HepG2 (cell line): Measurements from ENCODE around the gene MCM3. TPM values are rescaled to one million over a fixed set of nuclear protein-coding genes. Genes with fewer than 3 reads are reported as not detected.

Experiments used
- AGO1 ChIP-seq: fragments of 200-400 bp; formaldehyde crosslinking; IDR thresholded peaks from 2 replicates; pipeline ENCODE4 v1.6.1; 2017; ENCODE audit warnings: mild to moderate bottlenecking, low read depth, low read length, moderate library complexity; ENCODE audit not compliant: poor library complexity, severe bottlenecking
- BCL6 ChIP-seq: IDR thresholded peaks from 2 replicates; pipeline ENCODE4 v1.6.1; 2016; ENCODE audit warnings: missing genetic modification reagents, missing compliant biosample characterization
- IKZF4 ChIP-seq: sonication (generic); formaldehyde crosslinking; IDR thresholded peaks from 2 replicates; pipeline ENCODE4 v1.5.1; 2020; ENCODE audit warnings: borderline replicate concordance, mild to moderate bottlenecking, low read depth, missing genetic modification reagents; ENCODE audit errors: not compliant biosample characterization
- KLF15 ChIP-seq: sonication (generic); formaldehyde crosslinking; IDR thresholded peaks from 2 replicates; pipeline ENCODE4 v1.8.1; 2023; ENCODE audit warnings: borderline replicate concordance, mild to moderate bottlenecking, inconsistent platforms, missing genetic modification reagents, mixed read lengths
- KMT2A ChIP-seq: sonication (generic); formaldehyde crosslinking; IDR thresholded peaks from 2 replicates; pipeline ENCODE4 v1.4.0; 2020; ENCODE audit warnings: missing genetic modification reagents
- MED1 ChIP-seq: sonication (generic); formaldehyde crosslinking; IDR thresholded peaks from 2 replicates; pipeline ENCODE4 v1.4.0; 2020; ENCODE audit warnings: missing genetic modification reagents
- NCOR1 ChIP-seq: fragments of 200-600 bp; sonication (generic); IDR thresholded peaks from 2 replicates; pipeline ENCODE4 v1.7.0; 2017; ENCODE audit warnings: antibody characterized with exemption, low read length, borderline replicate concordance
- NFYB ChIP-seq: sonication (generic); formaldehyde crosslinking; IDR thresholded peaks from 2 replicates; pipeline ENCODE4 v1.4.0; 2020; ENCODE audit warnings: missing genetic modification reagents
- NR2C2 ChIP-seq: sonication (generic); formaldehyde crosslinking; IDR thresholded peaks from 2 replicates; pipeline ENCODE4 v1.4.0; 2020; ENCODE audit warnings: missing genetic modification reagents, mild to moderate bottlenecking, moderate library complexity, borderline replicate concordance
- PHF20 ChIP-seq: sonication (generic); formaldehyde crosslinking; IDR thresholded peaks from 2 replicates; pipeline ENCODE4 v1.5.0; 2020; ENCODE audit warnings: mild to moderate bottlenecking, missing genetic modification reagents
- POLR2AphosphoS5 ChIP-seq: IDR thresholded peaks from 2 replicates; pipeline ENCODE4 v1.6.1; 2012; ENCODE audit warnings: low read depth, low read length
- REPIN1 ChIP-seq: sonication (generic); formaldehyde crosslinking; IDR thresholded peaks from 2 replicates; pipeline ENCODE4 v1.8.0; 2022; ENCODE audit warnings: missing genetic modification reagents, low read depth, mild to moderate bottlenecking, borderline replicate concordance
- SMYD3 ChIP-seq: sonication (generic); formaldehyde crosslinking; IDR thresholded peaks from 2 replicates; pipeline ENCODE4 v1.8.1; 2023; ENCODE audit warnings: mild to moderate bottlenecking, missing genetic modification reagents
- ZFP62 ChIP-seq: sonication (generic); formaldehyde crosslinking; IDR thresholded peaks from 2 replicates; pipeline ENCODE4 v1.4.0; 2020; ENCODE audit warnings: missing genetic modification reagents
- ZNF337 ChIP-seq: sonication (generic); formaldehyde crosslinking; IDR thresholded peaks from 2 replicates; pipeline ENCODE4 v1.5.1; 2020; ENCODE audit warnings: missing genetic modification reagents, low read depth, mild to moderate bottlenecking, borderline replicate concordance
- ZNF503 ChIP-seq: sonication (generic); formaldehyde crosslinking; IDR thresholded peaks from 2 replicates; pipeline ENCODE4 v1.4.0; 2020; ENCODE audit warnings: missing genetic modification reagents
- ZNF552 ChIP-seq: sonication (generic); formaldehyde crosslinking; IDR thresholded peaks from 2 replicates; pipeline ENCODE4 v1.9.0; 2022; ENCODE audit warnings: missing genetic modification reagents, mild to moderate bottlenecking, borderline replicate concordance
- ZNF577 ChIP-seq: sonication (generic); formaldehyde crosslinking; IDR thresholded peaks from 2 replicates; pipeline ENCODE4 v1.4.0; 2020; ENCODE audit warnings: mild to moderate bottlenecking, low read depth, missing genetic modification reagents, borderline replicate concordance
- ZSCAN9 ChIP-seq: IDR thresholded peaks from 2 replicates; pipeline ENCODE4 v1.6.1; 2016; ENCODE audit warnings: borderline replicate concordance
- polyA plus RNA-seq, 8 experiments: library from polyadenylated mRNA; depleted of rRNA in 3 of 8; stranded (reverse) in 7 of 8; unstranded in 1 of 8; fragments of >200 nt; fragmentation: Illumina TruSeq in 4 of 8; extraction: Trizol in 4 of 8; gene quantifications; 2 replicates each; pipeline versions ENCODE4 v1.2.1 to v1.2.3, GENCODE V29; 2011 to 2016; ENCODE audit warnings: low read depth in 4 of 8, missing spikeins in 1 of 8, mixed read lengths in 1 of 8; ENCODE audit not compliant: insufficient read depth in 1 of 8
- total RNA-seq, 5 experiments: library from RNA; depleted of rRNA; stranded (reverse); fragments of >200 nt; fragmentation: Illumina TruSeq; extraction: Trizol; gene quantifications; 2 replicates each; pipeline ENCODE4 v1.2.3, GENCODE V29; 2016; ENCODE audit warnings: low read depth in 1 of 5
- TF ChIP-seq, protein P1 (sequence below): IDR thresholded peaks from 2 replicates; pipeline ENCODE4 v1.6.1; 2016; ENCODE audit warnings: control low read depth
- TF ChIP-seq, protein P2 (sequence below): sonication (generic); formaldehyde crosslinking; IDR thresholded peaks from 2 replicates; pipeline ENCODE4 v1.5.0; 2020; ENCODE audit warnings: missing genetic modification reagents, mild to moderate bottlenecking, borderline replicate concordance
- TF ChIP-seq, protein P3 (sequence below): sonication (generic); formaldehyde crosslinking; IDR thresholded peaks from 2 replicates; pipeline ENCODE4 v1.4.0; 2020; ENCODE audit warnings: missing genetic modification reagents

MCM3 gene
- total and polyA plus RNA-seq, 2 of the 13 experiments (the other 11 are each of a cell fraction or from before 2014, with no cell fraction given), result 164 to 288 TPM

DNA sequence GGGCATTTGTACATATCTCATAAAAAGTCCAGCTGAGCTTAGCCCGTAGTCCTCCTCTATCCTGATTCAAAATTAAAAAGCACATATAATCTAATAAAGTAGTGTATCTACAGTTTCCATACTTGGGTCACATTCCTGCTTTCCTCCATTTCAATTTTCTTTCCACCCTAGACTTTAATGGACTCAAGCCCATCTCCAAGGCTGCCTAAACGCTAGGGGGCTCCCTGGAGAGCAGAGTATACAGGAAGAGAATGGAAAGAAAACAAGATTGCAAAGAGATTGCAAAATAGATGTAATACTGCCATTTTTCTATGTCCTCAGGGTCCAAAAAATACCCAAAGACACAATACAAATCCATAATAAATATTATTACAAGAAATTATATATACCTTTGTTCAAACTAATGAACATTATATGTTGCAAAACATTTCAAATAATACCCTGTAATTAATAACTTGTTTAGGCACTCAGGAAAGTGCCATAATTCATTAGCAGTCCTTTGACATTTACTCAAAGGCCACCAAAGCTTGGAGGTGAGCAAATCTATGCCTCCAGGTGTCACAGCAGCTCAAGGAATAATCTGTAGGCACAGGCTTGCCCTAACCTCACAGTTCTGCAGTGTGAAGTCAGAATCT is 2.4 kb upstream of the MCM3 start (continued):
- TF ChIP-seq, protein P1, sequence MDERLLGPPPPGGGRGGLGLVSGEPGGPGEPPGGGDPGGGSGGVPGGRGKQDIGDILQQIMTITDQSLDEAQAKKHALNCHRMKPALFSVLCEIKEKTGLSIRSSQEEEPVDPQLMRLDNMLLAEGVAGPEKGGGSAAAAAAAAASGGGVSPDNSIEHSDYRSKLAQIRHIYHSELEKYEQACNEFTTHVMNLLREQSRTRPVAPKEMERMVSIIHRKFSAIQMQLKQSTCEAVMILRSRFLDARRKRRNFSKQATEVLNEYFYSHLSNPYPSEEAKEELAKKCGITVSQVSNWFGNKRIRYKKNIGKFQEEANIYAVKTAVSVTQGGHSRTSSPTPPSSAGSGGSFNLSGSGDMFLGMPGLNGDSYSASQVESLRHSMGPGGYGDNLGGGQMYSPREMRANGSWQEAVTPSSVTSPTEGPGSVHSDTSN (CRISPR knock-in tag), result no peak
- TF ChIP-seq SMYD3 (CRISPR knock-in tag) (no peak), MED1 (peak; percentile 61), BCL6 (peak; percentile 38; the same call in 1 of the 2 replicates), ZSCAN9 (CRISPR knock-in tag) (0 out of 2 replicates have a peak, but pooled peaks have one; percentile 26), REPIN1 (CRISPR knock-in tag) (no peak), ZNF337 (CRISPR knock-in tag) (no peak), PHF20 (no peak), NFYB (CRISPR knock-in tag) (no peak), POLR2AphosphoS5 (no peak), NCOR1 (no peak), ZNF552 (CRISPR knock-in tag) (no peak), ZNF503 (CRISPR knock-in tag) (no peak), NR2C2 (CRISPR knock-in tag) (peak; percentile 45; the same call in 1 of the 2 replicates), ZNF577 (CRISPR knock-in tag) (no peak), KLF15 (CRISPR knock-in tag) (no peak), IKZF4 (CRISPR knock-in tag) (no peak), AGO1 (no peak), KMT2A (CRISPR knock-in tag) (0 out of 2 replicates have a peak, but pooled peaks have one; percentile 62), ZFP62 (CRISPR knock-in tag) (no peak)
- TF ChIP-seq, protein P2, sequence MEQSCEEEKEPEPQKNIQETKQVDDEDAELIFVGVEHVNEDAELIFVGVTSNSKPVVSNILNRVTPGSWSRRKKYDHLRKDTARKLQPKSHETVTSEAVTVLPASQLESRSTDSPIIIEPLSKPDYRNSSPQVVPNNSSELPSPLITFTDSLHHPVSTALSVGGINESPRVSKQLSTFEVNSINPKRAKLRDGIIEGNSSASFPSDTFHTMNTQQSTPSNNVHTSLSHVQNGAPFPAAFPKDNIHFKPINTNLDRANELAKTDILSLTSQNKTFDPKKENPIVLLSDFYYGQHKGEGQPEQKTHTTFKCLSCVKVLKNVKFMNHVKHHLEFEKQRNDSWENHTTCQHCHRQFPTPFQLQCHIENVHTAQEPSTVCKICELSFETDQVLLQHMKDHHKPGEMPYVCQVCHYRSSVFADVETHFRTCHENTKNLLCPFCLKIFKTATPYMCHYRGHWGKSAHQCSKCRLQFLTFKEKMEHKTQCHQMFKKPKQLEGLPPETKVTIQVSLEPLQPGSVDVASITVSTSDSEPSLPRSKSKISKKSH (CRISPR knock-in tag), result no peak
- TF ChIP-seq, protein P3, sequence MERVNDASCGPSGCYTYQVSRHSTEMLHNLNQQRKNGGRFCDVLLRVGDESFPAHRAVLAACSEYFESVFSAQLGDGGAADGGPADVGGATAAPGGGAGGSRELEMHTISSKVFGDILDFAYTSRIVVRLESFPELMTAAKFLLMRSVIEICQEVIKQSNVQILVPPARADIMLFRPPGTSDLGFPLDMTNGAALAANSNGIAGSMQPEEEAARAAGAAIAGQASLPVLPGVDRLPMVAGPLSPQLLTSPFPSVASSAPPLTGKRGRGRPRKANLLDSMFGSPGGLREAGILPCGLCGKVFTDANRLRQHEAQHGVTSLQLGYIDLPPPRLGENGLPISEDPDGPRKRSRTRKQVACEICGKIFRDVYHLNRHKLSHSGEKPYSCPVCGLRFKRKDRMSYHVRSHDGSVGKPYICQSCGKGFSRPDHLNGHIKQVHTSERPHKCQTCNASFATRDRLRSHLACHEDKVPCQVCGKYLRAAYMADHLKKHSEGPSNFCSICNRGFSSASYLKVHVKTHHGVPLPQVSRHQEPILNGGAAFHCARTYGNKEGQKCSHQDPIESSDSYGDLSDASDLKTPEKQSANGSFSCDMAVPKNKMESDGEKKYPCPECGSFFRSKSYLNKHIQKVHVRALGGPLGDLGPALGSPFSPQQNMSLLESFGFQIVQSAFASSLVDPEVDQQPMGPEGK (CRISPR knock-in tag), result 0 out of 2 replicates have a peak, but pooled peaks have one; percentile 46
